GM21529 (cell line): ENCODE results near the gene IGF2BP1.
"Not testable (repeated sequence)": the region's sequence is repeated elsewhere in the genome, so short reads cannot be mapped to it uniquely, and the experiment has no call there.

Experiments
- ATAC-seq: cut with Tn5 transposase; IDR thresholded peaks from one replicate; pipeline ENCODE4 v1.9.1; 2021; ENCODE audit not compliant: unreplicated experiment

Gene IGF2BP1

GRCh38 chr17:49018116-49018612, 21.0 kb downstream of the IGF2BP1 start:
- no peak for ATAC-seq

GRCh38 chr17:49018748-49019147, 21.6 kb downstream of the IGF2BP1 start:
- ATAC-seq, result no peak

DNA sequence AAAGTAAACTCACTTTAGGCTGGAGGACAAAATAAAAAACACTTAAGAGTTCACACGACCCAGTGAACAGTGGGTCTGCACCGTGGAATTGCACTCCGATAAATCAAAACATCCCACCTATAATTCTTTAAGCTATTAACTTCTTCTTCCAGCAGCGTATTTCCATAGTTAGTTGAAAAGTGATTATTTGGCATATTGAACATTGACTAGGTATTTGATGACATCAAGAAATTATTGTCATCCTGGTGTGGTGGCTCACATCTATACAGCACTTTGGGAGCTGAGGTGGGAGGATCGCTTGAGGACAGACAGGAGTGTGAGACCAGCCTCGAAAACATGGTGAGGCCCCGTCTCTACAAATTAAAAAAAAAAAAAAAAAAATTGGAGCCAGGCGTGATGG, 23.4 kb downstream of the IGF2BP1 start:
- no peak for ATAC-seq

GRCh38 chr17:49021095-49021767, 24.0 kb downstream of the IGF2BP1 start:
- ATAC-seq, result no peak

DNA sequence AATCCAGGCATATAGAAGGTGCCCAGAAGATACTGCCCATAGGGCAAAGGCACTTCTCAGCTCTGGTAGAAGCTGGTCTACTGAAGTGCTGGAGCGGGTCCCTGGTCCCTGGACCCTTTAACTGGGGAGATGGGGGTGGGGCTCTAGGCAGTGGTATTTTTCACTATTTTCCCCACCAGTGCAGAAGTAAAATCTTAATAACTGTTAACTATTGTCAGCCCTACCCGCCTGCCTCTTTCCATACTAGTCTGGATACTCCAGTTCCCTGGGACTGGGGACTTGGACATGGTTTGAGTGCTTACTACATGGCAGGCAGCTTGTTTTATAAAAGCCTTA, 24.6 kb downstream of the IGF2BP1 start:
- ATAC-seq, result no peak

DNA sequence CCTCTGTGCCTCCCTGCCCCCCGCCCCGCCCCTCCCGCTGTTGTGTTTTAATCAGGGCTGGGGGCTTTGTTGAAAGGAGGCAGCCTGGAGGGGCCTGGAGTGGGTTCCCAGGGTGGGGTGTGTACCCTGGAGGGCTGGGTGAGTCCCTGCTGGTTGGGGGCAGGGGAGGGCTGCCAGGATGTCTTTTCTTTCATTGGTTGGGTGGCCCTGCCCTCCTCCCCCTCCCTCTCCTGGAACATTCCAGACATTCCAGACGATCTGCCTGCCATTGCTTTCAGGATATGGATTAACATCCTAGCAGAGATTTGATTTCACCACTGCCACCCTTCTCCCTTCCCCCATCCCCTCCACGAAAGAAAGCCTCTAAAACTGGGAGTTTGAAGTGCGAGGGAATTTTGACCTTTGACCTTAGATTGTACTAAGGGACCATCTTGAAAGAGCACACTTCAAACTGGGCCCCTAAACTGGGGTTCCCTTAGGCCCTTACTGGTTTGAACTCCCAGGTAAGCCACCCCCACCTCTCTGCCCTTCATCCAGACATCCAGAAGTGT, 25.3 kb downstream of the IGF2BP1 start:
- ATAC-seq, result no peak

- no peak for ATAC-seq
These were observed 27.3 kb downstream of the IGF2BP1 start for GRCh38 chr17:49024523-49024922.

DNA sequence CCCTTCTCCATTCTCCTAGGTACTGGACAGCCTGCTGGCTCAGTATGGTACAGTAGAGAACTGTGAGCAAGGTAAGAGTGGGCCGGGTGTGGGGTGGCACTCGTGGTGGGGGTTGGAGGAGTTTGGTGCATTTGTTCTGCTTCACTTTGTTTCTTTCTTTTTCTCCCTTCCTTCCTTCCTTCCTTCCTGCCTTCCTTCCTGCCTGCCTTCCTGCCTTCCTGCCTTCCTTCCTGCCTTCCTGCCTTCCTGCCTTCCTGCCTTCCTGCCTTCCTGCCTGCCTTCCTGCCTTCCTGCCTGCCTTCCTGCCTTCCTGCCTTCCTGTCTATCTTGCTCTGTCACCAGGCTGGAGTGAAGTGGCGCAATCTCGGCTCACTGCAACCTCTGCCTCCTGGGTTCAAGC, 29.3 kb downstream of the IGF2BP1 start:
- not testable (repeated sequence) for ATAC-seq

DNA sequence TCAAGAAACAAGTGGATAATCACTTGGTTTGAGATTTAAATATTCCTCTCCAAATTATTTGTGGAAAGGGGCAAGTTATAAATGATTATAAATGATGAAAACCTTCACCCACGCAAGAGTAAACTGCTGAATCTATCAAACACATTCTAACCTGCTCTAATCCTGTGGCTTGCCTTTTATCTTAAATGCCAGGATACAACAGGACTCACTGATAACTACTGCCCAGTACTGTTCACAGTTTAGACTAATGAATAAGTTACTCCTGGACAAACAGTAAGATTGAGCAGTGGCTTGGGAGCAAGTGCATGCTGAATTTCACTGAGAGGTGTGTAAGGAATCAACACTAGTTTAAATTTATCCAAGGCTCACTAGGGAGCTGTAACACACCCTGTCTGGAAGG, 31.1 kb downstream of the IGF2BP1 start:
- no peak for ATAC-seq

DNA sequence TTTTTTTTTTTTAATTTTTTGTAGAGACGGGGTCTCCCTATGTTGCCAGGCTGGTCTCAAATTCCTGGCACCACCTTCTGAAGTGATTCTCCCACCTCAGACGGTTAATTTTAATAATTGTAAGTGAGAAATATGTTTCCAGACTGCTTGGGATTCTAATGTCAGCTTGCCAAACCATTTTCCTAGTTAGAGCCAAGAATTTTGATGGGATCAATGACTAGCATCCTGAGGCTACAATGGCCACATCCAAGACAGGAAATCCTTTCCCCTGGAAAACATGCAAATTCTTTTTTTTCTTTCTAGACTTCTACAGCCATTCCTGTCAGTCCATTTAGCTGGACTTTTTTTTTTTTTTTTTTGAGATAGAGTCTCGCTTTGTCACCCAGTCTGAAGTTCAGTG, 32.6 kb downstream of the IGF2BP1 start:
- ATAC-seq, result no peak

DNA sequence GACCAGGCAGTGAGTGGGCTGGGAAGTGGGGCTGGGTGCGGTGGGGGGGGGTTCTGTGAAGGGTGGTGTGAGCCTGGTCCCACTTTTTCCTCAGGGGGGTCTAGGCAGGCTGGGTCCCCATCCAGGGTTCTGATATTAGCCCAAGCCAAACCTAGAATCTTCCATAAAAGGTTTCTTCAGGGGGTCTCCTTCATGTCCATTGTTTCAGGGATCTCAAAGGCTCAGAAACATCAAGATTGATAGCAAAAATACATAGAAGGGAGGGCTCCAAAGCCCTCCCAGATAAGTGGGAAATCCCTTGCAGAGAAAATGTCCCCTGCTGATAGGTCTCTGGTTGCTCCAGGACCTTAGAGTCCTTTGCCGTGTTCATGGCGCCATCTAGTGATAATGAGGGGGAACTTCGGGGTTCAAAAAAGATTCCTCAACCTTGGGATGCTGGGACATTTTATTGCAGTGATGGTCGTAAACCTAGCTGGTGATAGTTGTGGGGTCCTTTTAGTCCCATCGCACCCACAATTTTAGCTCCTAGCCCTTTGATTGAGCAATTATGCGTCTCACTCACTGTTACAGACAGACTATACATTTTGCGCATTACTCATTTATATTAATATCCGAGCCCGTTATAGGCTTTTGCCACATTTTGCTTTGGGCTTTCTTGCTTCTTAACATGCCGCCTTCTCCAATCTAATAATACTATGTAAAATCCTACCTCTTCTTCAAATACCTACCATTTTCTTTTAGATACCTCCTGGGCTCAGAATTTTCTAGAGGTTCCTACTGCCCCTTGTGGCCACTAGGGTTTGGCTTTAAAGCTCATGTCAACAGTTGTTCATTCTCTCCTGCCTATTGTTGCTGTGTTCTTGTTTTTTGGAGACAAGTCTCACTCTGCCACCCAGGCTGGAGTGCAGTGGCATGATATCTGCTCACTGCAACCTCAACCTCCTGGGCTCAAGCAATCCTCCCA, 35.1 kb downstream of the IGF2BP1 start:
- ATAC-seq, result no peak

DNA sequence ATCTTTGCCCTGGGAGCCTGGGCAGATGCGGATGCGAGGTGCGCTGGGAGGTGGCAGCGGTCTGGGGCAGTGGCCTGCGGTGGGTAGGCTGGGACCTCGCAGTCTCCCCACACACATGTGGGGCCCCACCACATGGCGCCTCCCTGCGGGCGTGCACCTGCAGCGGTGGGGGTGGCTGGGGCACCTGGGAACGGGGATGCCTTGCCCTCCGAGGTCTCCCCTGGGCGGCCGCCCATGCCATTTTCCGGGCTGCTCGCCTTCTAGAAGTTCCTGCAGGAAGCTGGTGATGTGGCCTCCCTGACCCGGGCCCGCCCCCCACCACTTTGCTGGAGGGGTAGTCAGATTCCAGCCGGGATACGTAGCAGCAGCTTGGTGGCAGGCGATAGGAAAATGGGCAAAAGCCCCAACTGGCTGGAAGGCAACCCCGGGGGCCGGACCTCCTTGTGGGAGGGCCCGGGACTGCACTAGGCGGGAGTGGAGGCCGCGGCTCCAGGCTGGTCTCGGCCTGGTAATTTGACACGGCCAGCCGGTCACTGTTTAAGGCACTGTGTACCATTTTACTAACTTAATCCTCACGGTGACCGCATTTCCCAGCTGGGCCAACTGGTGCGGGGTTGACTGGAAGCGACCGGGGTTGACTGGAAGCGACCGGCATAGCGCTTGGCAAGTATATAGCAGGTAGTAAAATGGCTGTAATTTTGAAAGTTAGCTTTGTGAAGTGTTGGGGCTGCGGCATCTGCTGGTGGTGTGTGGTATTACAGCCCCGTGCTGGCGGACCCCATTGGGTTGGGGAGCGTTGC, 38.5 kb downstream of the IGF2BP1 start:
- no peak for ATAC-seq

- ATAC-seq, result no peak
These were observed 39.1 kb downstream of the IGF2BP1 start for GRCh38 chr17:49036270-49036626.

- no peak for ATAC-seq
These were observed 41.0 kb downstream of the IGF2BP1 start for GRCh38 chr17:49038138-49038537.

GRCh38 chr17:49038544-49038943, 41.4 kb downstream of the IGF2BP1 start:
- ATAC-seq, result no peak

DNA sequence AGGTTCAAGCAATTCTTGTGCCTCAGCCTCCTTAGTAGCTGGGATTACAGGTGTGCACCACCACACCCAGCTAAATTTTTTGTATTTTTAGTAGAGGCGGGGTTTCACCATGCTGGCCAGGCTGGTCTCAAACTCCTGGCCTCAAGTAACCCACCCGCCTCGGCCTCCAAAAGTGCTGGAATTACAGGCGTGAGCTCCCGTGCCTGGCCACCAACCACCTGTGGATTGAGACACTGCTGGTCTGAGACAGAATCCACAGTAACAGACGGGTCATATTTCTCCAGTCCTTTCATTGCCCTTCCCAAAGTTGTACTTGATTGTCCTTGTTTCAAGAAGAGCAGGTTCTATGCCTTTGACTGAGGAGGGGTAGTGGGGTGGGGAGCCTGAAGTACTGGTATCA, 42.3 kb downstream of the IGF2BP1 start:
- not testable (repeated sequence) for ATAC-seq

DNA sequence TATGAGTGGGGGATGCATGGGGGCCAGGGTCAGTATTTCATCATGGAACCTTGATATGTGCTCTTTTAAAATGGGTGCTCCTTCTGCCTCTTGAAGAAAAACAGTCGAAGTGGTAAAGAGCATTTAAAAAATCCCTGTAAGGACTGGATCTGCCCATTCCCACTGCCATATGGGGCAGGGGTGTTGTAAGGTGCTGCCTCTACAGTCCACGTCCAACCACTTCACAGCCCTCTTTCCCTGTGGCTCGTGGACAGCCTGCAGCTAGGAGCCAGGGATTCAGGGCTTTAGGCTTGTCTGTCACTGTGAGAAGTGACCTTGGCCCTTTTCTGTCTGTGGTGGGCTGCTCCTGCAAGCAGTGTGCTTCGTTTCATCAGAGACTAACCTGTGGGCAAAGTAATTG, 44.3 kb downstream of the IGF2BP1 start:
- no peak for ATAC-seq

DNA sequence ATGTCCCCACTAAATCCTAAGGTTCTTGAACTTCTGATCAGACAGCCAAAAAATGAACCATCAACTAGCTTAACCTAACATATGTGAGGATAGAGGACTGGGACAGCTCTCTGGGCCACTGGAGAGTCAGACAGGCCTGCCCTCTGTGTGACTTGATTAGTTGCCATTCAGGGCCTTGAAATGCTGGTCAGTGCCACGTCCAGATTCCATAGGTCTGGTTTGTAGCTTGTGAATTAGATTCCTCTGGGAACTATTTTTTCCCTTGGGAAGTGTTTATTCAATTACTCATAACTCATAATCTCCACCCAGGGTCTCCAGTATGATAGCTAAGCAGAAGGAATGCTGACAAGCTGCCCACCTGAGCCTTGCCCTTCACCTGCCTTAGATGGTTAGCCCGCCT, 48.2 kb downstream of the IGF2BP1 start:
- ATAC-seq, result no peak

DNA sequence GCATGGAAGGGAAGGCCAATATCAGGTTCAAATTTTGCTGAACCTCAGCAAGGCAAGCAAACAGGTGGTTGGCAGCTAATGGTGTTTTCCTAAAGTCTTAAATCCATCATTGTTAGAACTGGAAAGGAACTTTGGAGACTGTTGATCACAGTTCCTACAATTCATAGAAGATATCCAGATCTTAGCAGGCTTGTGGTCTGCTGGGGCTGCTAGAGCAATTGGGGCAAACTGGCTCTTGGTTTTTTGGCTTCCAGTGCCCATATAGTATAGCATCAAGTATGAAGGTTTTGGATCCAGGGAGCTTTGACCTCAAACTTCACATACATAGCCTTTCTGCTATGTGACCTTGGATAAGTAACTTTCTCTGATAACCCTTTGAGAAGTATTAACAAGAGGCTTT, 49.7 kb downstream of the IGF2BP1 start:
- ATAC-seq, result no peak

GRCh38 chr17:49049265-49049664, 52.1 kb downstream of the IGF2BP1 start:
- no peak for ATAC-seq

GRCh38 chr17:49050611-49051010, 53.4 kb downstream of the IGF2BP1 start:
- ATAC-seq, result no peak
